ENCODE data around the gene C10orf95. TPM values are rescaled to one million over a fixed set of nuclear protein-coding genes. Genes with fewer than 3 reads are reported as not detected.

The C10orf95 gene
- total and polyA plus RNA-seq, 7 donors, result 0.36 to 2.4 (median 0.99) TPM; not detected in 3

DNA sequence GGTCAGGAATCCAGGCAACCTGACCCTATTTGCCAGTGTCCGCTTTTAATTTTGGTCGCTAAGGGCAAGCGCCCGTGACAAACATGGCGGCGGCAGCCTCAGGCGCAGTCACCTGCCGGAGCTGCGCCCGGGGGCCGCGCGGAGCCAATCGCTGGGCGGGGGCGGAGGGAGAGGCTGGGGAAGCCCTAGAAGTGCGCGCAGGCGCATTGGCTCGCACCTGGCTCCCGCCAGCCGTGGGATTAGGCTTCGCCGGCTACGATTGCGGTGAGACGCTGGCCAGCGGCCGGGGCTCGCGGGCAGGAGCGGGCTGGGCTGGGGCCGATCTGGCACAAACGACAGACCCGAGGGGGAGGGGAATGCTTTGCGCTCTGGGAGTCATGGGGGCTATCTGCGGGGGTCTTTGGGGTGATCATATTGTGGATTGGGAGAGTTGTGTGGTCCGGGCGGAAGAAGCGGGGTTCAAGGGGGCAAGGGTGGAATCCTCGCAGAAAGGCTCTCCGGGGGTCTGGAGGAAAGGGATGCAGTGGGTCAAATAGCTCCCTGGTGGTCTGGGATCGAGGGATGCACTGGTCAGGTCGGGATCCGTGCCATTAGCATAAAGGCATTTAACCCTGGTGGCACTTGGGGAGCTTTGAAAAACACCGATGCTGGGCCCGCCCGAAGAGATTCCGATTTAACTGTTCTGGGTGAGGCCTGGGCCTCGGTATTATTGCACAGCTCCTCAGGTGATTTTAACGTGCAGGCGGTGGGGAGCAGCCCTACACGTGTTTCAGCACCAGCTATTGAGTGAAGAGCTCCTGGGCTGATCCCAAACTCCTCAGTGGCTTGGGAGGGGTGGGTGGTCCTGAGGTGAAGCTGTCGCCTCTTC, 10.1 kb upstream of the C10orf95 start:
- peak overlapping the region in 3 of 4 donors; percentile 40 to 67 (median 61) for H3K27ac ChIP-seq
- intact Hi-C loops (cut with DNase I), result no loop called here
- DNase-seq, result peak; percentile 96
- H3K4me1 ChIP-seq, result peaks cover 0 to 22% (median 12%) of the 10 kb centered on the region in 4 donors
- no peaks in the 10 kb centered on the region for H3K27me3 ChIP-seq
- no peaks in the 10 kb centered on the region for H3K9me3 ChIP-seq
- TF ChIP-seq POLR2A (IDR thresholded peaks at IDR 0.05) (no peak), POLR2AphosphoS5 (IDR thresholded peaks at IDR 0.05) (peak in 3 of 4 donors; percentile 40 to 50 (median 46)), EP300 (IDR thresholded peaks at IDR 0.05) (no peak)
- TF ChIP-seq, protein P1, sequence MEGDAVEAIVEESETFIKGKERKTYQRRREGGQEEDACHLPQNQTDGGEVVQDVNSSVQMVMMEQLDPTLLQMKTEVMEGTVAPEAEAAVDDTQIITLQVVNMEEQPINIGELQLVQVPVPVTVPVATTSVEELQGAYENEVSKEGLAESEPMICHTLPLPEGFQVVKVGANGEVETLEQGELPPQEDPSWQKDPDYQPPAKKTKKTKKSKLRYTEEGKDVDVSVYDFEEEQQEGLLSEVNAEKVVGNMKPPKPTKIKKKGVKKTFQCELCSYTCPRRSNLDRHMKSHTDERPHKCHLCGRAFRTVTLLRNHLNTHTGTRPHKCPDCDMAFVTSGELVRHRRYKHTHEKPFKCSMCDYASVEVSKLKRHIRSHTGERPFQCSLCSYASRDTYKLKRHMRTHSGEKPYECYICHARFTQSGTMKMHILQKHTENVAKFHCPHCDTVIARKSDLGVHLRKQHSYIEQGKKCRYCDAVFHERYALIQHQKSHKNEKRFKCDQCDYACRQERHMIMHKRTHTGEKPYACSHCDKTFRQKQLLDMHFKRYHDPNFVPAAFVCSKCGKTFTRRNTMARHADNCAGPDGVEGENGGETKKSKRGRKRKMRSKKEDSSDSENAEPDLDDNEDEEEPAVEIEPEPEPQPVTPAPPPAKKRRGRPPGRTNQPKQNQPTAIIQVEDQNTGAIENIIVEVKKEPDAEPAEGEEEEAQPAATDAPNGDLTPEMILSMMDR (IDR thresholded peaks at IDR 0.05), result no peak
- WGBS, 2 donors, result 1 to 3% methylated on average over 54 of the region's 54 CpGs
- no peaks in the 10 kb centered on the region for H3K36me3 ChIP-seq
- H3K4me3 ChIP-seq, result peak overlapping the region; percentile 43 to 71 (median 58)

DNA sequence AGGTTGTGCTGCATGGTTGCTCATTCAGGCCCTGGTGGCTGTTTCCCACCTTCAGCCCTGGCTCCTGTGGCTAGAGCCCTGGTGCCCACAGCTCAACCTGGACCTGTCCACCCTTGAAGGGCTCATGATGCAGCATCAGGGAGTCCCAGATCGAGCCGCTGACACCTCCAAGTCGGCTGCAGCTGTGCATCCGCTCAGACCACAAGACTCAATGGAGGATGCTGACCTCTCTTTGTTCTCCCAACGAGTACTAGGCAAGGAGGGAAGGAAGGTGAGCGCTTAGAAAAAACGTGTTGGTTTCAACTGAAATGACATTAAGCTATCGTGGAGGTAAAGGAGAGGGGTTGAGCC, 9.5 kb upstream of the C10orf95 start:
- peak overlapping the region in 3 of 4 donors; percentile 40 to 67 (median 61) for H3K27ac ChIP-seq
- intact Hi-C loops (cut with DNase I), result no loop called here
- H3K4me3 ChIP-seq, result peak overlapping the region; percentile 43 to 71 (median 58)
- no peaks in the 10 kb centered on the region for H3K27me3 ChIP-seq
- peaks cover 0 to 22% (median 12%) of the 10 kb centered on the region in 4 donors for H3K4me1 ChIP-seq
- 12 to 27% methylated on average over 8 of the region's 8 CpGs for WGBS, 2 donors
- H3K36me3 ChIP-seq, result no peaks in the 10 kb centered on the region
- DNase-seq, result no peak
- TF ChIP-seq EP300 (IDR thresholded peaks at IDR 0.05), result no peak
- TF ChIP-seq, protein P1 (IDR thresholded peaks at IDR 0.05), result no peak
- no peak for TF ChIP-seq POLR2A (IDR thresholded peaks at IDR 0.05)
- no peak for TF ChIP-seq POLR2AphosphoS5 (IDR thresholded peaks at IDR 0.05)
- no peaks in the 10 kb centered on the region for H3K9me3 ChIP-seq

DNA sequence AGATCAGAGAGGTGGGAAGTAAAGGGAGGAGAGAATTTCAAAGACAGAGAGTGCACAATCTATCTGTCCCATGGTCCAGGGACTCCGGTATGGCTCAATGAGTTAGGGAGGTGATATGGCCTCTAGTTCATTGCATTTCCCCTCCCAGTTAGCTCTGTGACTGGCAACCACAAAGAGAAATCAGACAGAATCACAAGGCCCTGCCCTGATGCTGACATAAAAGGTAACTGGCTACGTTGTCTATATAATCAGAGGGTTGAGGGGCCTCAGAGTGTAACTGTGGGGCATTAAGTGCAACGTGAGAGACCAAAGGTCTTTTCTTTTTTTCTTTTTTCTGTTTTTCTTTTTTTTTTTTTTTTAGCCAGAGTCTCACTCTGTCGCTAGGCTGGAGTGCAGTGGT, 7.3 kb upstream of the C10orf95 start:
- TF ChIP-seq EP300 (IDR thresholded peaks at IDR 0.05), result no peak
- no peak for TF ChIP-seq POLR2AphosphoS5 (IDR thresholded peaks at IDR 0.05)
- TF ChIP-seq POLR2A (IDR thresholded peaks at IDR 0.05), result no peak
- TF ChIP-seq, protein P1 (IDR thresholded peaks at IDR 0.05), result no peak
- intact Hi-C loops (cut with DNase I), result no loop called here
- DNase-seq, result no peak

DNA sequence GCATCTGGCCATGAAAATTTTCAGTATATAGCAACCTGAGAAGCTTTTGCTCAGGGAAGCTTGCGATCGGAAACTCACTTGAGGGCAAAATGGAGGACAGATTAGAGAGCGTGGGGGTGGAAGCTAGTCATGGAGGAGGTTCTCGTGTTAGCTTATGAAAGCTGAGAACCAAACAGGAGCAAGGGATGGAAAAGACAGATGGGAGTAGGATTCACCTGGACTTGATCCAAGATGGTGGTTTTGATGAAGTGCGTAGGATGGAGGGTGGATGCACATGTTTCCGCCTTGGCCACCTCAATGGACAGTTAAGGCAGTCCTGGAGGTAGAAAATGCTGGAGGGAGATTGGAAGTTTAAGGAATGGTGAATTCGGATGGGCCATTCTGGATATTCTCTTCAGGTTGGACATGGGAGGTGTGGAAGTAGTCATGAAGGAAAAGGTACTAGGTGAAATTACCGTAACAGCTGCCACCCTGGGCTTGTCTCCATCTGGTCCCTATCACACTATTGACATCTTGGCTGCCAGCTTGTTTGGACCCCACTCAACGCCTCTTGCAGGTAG, 6.3 kb upstream of the C10orf95 start:
- no peak for DNase-seq
- 89% methylated on average over 9 of the region's 9 CpGs for WGBS, 2 donors
- Histone ChIP-seq H3K27ac (no peak overlapping the region), H3K9me3 (no peaks in the 10 kb centered on the region), H3K4me1 (peaks cover 0 to 19% (median 12%) of the 10 kb centered on the region in 4 donors), H3K27me3 (no peaks in the 10 kb centered on the region), H3K36me3 (no peaks in the 10 kb centered on the region), H3K4me3 (no peak overlapping the region)
- intact Hi-C loops (cut with DNase I), result no loop called here
- TF ChIP-seq EP300 (IDR thresholded peaks at IDR 0.05) (no peak), POLR2AphosphoS5 (IDR thresholded peaks at IDR 0.05) (no peak), POLR2A (IDR thresholded peaks at IDR 0.05) (no peak)
- TF ChIP-seq, protein P1 (IDR thresholded peaks at IDR 0.05), result no peak

More for the DNA sequence above, 7.3 kb upstream of the C10orf95 start:
- Histone ChIP-seq H3K4me3 (no peak overlapping the region), H3K27me3 (no peaks in the 10 kb centered on the region), H3K27ac (no peak overlapping the region), H3K9me3 (no peaks in the 10 kb centered on the region), H3K36me3 (no peaks in the 10 kb centered on the region), H3K4me1 (peaks cover 0 to 22% (median 12%) of the 10 kb centered on the region in 4 donors)
- WGBS, 2 donors, result 77 to 82% methylated on average over 4 of the region's 4 CpGs

Measured in sigmoid colon (tissue), 7 donors.